ENCODE measurements around the gene NPC1L1. TPM values are rescaled to one million over a fixed set of nuclear protein-coding genes. Genes with fewer than 3 reads are reported as not detected.

NPC1L1 gene, protein sequence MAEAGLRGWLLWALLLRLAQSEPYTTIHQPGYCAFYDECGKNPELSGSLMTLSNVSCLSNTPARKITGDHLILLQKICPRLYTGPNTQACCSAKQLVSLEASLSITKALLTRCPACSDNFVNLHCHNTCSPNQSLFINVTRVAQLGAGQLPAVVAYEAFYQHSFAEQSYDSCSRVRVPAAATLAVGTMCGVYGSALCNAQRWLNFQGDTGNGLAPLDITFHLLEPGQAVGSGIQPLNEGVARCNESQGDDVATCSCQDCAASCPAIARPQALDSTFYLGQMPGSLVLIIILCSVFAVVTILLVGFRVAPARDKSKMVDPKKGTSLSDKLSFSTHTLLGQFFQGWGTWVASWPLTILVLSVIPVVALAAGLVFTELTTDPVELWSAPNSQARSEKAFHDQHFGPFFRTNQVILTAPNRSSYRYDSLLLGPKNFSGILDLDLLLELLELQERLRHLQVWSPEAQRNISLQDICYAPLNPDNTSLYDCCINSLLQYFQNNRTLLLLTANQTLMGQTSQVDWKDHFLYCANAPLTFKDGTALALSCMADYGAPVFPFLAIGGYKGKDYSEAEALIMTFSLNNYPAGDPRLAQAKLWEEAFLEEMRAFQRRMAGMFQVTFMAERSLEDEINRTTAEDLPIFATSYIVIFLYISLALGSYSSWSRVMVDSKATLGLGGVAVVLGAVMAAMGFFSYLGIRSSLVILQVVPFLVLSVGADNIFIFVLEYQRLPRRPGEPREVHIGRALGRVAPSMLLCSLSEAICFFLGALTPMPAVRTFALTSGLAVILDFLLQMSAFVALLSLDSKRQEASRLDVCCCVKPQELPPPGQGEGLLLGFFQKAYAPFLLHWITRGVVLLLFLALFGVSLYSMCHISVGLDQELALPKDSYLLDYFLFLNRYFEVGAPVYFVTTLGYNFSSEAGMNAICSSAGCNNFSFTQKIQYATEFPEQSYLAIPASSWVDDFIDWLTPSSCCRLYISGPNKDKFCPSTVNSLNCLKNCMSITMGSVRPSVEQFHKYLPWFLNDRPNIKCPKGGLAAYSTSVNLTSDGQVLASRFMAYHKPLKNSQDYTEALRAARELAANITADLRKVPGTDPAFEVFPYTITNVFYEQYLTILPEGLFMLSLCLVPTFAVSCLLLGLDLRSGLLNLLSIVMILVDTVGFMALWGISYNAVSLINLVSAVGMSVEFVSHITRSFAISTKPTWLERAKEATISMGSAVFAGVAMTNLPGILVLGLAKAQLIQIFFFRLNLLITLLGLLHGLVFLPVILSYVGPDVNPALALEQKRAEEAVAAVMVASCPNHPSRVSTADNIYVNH (N-terminal part only)
- not detected in 2 replicates for total RNA-seq (2014; rRNA removed; shearing (Covaris generic))

DNA sequence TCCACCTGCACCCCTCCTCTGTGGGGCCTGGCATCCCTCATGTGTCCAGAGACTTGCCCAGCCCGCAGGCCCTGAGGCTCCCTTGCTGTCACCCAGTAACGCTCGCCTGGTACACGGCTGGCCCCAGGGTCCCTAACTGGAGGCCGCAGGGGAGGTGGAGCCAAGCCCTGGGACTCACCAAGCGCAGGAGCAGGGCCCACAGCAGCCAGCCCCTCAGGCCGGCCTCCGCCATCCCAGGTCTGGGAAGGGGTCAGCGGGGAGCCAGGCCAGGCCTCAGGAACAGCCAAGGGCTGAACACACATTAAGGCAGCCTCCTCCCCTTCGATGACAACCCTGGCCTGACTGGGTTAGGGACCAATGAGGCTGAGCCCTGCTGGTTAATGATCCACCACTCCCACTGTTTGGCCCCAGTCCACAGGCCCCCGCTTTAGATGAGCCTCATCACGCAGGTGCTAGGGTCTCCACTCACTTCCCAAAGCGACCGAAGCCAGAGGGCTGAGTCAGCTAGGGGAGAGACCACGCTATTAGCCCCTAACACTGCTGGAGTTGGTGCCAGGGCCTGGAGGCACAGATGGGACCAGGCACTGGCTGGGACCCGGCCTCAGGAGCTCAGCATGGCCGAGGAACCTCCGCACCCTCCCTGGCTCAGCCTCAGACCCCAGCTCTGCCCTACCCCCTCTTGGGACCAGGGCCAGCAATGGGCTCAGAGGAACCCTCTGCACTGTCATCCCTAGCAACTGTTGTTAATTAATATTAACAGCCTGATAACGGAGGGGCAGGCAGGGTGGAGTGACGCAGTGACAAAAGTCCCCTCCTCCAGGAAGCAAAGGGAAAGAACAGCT, at the start of gene NPC1L1:
NPC1L1 (minus strand) TSS at position 303 of the 842 bp plus-strand sequence; CDS start at position 232, 71 bp downstream.
- no peak for DNase-seq (ENCODE audit: low read depth)

DNA sequence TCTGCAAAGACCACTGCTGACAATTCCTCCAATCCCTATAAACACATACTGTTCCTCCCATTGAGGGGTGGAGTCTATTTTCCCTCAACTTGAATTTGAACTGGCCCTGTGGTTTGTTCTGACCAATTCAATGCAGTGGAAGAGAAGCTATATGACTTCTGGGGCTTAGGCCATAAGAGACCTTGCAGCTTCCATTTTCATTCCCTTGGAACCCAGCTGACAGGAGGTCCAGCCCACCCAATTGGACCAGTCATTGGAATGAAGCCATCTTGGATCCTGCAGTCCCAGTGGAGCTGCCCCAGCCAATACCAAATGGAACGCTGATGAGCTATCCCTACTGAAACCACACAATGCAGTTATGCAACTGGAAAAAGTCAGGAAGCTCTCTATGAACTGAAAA, 49.8 kb upstream of the NPC1L1 start:
- DNase-seq (ENCODE audit: low read depth): no peak

DNA sequence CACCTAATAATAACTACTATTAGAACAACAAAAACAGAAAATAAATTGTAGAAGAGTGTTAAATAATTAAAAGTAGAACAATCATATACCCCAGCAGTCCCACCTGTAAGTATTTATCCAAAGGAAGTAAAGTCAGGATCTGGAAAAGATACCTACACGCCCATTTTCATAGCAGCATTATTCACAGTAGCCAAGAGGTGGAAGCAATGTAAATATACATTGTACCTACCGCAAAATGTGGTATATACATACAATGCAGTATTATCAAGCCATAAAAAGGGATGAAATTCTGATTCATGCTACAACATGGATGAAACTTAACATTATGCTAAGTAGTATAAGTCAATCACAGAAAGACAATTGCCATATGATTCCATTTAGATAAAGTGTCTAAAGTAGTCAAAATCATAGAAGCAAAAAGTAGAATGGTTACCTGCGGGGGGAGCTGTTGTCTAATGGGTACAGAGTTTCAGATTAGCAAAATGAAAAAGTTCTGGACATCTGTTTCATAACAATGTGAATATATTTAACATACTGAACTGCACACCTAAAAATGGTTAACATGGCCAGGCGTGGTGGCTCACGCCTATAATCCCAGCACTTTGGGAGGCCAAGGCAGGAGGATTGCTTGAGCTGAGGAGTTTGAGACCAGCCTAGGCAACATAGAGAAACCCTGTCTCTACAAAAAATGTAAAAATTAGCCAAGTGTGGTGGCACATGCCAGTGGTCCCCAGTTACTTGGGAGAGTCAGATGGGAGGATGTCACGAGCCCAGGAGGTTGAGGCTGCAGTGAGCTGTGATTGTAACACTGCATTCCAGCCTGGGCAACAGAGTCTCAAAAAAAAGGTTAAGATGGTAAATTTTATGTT, 46.9 kb upstream of the NPC1L1 start:
- peak; percentile 69 for DNase-seq (ENCODE audit: low read depth)

DNA sequence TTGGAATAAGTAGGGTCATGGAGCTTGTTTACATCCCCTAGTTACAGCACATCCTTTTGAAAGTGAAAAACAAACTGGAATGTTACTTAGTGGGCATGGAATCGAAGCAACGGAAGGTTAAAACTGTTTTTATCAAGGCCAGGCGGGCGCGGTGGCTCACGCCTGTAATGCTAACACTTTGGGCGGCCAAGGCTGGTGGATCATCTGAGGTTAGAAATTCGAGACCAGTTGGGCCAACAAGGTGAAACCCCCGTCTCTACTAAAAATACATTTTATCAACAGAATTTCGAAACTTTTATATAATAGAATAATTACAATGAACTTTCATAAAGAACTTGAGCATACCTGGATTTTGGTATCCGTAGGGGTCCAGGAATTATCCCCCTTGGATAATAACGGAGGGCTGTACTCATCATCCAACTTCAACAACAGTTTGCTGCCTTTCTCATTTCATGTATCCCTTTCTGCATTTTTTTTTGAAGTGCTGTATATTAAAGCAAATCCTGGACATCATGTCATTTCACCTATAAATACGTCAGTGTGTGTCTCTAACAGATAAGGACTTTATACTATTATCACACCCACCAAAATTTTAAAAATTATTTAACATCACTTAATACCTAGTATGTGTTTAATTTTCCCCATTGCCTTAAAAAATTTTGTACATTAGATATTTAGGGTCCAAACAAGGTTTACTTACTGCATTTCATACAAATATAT, 42.2 kb upstream of the NPC1L1 start:
- DNase-seq (ENCODE audit: low read depth): no peak

DNA sequence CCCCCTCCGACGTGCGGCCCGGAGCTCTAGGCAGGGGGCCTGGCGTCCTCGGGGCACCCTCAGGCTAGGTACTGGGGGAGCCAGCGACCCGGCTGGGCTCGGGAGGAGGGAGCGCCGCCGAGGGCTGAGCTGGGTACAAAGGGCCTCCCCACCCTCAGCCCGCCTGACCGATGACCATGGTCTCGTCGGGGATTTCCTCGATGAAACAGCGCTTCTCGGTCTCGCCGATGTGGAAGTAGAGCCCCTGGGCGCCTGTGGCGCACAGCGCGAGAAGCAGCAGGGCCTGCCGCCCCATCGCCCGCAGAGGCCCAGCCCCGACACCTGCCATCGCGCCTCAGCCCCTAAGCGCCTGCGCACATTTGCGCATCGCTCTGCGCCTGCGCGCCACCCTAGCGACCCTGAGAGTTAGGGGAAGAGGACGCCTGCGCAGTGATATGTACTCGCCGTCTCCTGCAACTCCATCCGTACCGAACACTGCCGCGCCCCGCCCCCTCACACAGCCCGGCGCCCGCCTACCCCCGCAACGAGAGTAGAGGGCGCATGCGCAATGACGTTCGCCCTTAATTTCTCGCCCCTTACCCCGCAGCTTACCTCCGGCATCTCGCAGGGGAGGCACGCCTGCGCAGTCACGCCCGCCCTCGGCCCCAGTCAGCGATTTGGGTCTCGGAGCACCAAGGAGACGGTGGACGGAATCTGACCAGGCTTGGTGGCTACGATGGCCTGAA, 40.9 kb upstream of the NPC1L1 start, which contains the start of gene TMED4:
TMED4 (minus strand) TSS at position 353 of the 725 bp plus-strand sequence; CDS start at position 328, 25 bp downstream.
- DNase-seq (ENCODE audit: low read depth): peak; percentile 100

DNA sequence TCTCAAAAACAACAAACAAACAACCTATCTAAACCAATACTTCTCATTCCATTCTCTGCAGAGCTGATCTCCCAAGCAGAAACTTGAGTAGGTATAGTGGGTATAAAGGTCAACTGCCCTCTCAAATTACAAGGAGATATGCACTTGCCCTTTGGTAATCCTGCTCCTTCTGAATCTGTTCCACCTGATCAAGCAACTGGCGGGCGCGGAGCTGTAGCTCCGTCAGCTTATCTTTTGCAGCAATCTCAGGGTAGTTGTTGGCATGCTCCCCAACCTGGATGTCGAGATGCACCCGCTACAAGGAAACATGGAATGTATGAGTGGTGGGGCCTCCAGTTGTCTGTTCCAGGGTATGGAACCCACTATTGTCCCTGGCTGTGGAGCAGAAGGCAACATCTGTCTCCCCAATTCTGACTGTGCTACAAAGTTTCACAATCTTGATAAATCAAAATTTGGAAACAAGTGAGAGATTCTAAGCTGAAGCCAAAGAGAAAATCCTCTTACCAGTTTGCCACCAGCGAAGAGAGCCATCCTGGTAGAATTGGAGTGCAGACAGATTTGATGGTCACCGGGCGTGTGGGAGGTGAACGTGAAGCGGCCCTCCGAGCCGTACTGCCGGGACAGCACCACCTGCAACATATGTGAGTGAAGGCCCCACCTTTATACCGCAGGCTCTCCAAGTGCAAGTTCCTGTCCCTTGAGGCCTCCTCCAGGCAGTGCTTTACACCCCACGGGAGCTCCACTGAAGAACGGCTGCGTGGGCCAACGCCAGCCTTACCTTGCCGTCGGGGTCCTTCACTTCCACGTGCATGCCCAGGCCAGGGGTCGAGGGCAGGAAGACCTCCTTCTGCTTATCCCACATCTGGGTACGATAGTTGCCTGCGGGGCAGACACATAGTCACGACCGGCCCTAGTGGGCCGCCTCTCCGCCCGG, 40.1 kb upstream of the NPC1L1 start:
- DNase-seq (ENCODE audit: low read depth): no peak

DNA sequence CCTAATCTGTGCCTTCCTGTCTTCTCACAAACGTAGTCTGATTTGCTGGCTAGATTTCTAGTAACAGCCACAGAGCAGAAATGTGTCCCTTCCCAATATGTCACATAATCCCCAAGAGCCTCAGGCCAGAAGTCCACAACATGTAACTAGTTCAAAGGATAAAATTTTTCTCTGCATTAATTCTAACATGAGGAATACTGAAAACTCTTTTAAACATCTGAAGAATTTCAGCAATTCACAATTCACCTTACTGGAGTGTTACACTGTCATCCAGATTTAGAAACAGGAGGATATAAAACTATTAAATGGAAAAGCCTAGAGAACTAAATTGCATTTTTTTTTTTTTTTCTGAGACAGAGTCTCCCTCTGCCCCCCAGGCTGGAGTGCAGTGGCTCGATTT, 35.1 kb upstream of the NPC1L1 start:
- no peak for DNase-seq (ENCODE audit: low read depth)

DNA sequence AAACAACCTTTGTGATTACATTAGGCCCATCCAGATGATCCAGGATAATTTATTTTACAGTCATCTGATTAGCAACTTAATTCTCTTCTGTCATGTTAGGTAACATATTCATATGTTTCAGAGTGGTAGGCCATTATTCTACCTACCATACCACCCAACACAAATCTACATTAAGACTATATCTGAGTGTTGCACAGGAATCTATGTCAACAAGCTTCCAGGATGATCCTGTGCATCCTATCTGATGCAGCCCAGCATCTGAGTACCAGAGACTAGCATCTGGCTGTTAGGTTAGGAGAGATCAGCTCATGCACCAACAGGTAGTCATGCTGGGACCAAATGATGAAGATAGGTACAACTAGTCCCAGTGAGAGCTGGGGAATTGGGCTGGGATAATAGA, 33.9 kb upstream of the NPC1L1 start:
- no peak for DNase-seq (ENCODE audit: low read depth)

DNA sequence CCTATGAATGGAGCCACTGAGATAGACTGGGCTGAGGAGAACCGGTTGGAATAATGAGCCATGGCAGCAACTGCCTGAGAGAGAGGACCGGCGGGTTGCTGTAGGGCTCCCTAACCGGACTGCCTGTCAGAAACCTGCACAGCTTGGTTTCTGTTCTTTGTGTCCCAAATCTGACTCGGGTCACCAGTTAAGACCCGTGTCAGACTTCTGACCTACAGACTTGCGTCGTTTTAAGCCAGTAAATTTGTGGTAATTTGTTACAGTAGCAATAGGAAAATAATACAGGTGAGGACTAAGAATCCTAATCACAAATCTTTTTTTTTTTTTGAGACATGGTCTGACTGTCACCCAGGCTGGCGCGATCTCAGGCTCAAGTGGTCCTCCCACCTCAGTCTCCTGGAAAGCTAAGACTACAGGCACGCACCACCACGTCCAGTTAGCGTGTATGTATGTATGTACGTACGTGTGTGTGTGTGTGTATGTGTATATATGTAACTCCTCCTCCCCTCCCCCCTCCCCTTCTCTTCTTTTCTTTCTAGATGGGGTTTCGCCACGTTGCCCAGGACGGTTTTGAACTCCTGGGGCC, 33.2 kb upstream of the NPC1L1 start:
- DNase-seq (ENCODE audit: low read depth): no peak

DNA sequence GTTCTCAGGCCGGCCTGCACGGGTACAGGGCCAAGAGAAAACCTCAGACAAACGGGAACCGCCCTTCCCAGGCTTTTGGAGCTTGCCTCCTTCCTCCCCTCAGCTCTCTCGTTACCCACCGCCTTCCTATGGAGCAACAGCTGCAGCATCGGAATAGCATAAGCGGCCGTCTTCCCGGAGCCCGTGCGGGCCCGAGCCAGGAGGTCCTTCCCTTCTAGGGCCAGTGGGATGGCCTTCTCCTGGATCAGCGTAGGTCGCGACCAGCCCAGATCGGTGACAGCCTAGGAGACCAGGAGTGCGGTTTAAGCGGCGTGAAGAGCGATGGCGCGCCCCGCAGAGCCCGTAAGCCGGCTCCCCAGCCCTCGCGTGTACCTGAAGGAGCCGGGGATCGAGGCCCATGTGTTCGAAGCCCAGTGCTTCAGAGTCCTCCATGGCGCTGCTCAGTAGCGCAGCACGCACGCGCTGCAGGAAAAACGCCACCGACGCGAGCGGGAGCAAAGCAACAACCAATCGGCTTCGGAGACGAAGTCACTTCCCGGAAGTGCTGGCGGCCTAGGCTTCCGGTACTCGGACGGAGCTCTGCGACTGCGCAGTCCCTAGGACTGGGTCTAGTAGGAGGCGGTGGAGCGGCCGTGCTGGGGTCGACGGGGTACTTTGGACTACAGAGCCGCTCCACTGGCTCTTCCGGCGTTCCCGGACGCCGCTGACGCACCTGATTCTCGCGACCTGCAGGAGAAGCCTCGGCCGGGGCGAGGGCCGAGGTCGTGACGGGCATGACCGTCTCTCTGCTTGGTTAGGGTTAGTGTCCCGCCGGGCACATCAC, 32.5 kb upstream of the NPC1L1 start, which contains the start of gene DDX56:
DDX56 (minus strand) TSS at position 445 of the 823 bp plus-strand sequence; CDS start at position 432, 13 bp downstream.
- DNase-seq (ENCODE audit: low read depth): peak; percentile 100

DNA sequence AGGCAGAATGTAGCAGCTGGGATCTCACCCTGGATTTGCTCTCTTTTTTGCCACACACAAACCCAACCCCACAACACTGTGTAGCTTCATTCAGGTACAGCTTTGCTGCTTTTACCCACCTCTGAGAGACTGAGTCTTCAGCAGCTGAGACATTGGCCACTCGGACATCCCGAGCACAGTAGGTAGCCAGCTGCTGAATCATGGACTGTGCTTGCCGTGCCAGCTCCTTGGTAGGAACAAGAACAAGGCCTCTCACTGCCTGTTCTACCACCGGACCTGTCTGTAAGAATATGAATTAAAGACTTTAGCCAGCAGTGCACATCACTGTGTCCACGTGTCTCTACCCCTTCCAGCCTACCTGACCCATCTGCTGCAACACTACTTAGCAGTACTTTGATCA, 31.6 kb upstream of the NPC1L1 start:
- DNase-seq (ENCODE audit: low read depth): no peak

DNA sequence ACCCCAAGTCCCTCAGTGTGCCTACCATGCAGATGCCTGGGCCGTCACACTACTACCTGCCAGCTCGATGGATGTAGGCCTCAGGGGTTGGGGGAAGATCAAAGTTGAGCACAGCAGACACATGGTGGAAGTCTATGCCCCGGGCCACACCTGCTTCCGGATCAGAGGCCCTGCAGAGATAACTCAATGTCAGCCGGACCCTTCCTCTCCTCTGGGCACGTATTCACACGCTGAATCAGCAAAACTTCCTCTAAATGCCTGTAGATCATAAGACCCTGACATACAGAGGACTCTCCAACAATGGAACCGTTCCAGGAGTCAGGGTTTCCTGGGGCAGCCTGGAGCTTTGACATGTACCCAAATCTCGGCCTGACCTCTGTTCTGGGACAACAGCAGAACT, 28.8 kb upstream of the NPC1L1 start:
- DNase-seq (ENCODE audit: low read depth): no peak

DNA sequence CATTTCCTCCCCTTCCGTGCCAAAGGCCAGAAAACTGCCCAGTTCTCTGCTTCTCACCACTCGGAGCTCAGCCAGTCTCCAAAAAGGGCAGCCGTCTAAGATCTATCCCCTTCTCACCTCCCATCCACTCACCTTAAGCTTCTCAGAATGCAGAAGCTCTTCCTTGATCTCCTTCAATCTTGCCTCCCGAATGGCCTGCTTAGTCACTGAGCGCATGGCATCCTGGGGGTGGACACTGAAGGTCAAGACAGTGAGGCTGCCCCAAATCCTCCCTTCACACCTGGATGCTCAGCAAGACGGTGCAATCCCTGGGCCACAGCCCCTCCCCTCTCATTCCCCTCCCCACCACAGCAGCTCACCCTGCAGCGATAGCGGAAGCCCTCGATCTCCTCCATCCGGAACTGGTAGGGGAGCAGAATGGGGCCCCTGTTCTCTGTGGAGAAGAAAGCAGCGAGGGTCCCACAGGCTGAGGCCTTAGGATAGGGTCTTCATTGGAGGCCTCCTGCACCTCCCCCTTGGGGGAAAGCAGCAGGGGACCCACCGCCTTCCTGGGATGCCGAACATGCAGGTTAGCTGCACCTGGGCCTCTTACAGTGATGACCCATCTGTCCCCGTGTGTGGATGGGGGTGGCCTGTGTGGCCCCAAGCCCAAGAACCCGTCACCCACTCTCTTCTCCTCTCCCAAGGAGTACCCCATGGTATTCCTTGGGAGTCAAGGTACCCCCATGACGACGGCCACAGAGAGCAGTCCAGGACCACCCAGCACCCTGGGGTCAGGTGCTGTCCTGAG, 27.8 kb upstream of the NPC1L1 start:
- no peak for DNase-seq (ENCODE audit: low read depth)

DNA sequence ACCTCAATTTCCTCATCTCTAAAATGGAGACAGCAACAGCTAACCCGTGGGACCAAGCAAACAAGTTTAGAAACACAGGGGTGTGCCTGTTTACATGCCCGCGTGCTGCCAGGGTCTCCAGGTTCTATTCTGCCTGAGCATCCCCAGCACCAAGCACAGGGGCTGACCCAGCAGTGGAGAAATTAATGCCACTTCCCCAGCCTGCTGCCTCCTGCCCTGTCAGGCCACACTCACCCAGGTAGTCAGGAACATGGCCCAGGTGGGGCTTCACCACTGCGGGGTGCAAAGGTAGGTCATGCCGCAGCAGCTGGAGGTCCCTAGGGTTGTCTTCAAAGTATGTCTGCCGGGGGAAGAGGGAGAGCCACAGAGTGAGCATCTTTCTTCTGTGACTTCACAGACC, 26.8 kb upstream of the NPC1L1 start:
- no peak for DNase-seq (ENCODE audit: low read depth)

DNA sequence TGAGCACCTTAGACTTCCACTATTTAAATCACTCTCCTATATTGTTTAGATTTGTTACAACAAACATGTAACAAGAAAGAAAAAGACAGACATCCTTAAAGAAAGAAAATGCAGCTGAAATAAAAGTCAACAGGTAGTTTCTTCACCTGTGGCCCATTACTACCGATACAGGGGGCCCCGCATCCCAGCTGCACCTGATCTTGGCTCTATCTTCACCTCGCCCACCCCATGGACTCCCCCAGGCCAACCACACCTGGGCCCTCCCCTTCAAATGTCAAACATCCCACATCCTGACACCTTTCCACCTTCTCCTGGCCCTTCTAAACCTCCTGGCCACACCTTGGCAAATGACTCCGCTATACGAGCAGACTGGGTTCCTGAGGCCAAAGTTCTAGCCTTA, 25.6 kb upstream of the NPC1L1 start:
- DNase-seq (ENCODE audit: low read depth): no peak

All from Daoy (cell line).